Stimulated activated CD4-positive, alpha-beta T cell treated with anti-CD3 and anti-CD28 coated beads, Interleukin-2, amount 100 ng/mL, for 4 hours (primary cell): ENCODE results near the gene NOVA2.

Experiments used
- DNase-seq: peaks from one replicate; pipeline ENCODE4 v3.0.0-alpha.2; 2020; ENCODE audit warnings: low read depth

NOVA2 gene

DNA sequence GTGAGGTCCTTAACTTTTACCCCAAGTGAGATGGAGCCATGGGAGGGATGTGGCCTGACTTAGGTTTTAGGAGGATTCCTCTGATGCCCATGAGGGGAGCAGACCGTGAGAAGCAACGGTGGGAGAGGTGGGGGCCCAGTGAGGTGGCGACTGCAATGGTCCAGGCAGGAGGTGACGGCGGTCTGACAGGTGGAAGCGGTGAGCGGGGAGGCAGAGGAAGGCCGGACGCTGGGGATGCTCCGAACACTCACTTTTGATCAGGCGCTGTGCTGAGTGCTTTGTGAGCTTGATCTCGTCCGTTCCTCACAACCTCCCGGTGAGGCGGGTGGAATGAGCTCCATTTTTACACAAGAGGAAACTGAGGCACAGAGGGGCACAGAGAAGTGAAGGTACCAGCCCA is 11.6 kb downstream of the NOVA2 start:
- no peak for DNase-seq

DNA sequence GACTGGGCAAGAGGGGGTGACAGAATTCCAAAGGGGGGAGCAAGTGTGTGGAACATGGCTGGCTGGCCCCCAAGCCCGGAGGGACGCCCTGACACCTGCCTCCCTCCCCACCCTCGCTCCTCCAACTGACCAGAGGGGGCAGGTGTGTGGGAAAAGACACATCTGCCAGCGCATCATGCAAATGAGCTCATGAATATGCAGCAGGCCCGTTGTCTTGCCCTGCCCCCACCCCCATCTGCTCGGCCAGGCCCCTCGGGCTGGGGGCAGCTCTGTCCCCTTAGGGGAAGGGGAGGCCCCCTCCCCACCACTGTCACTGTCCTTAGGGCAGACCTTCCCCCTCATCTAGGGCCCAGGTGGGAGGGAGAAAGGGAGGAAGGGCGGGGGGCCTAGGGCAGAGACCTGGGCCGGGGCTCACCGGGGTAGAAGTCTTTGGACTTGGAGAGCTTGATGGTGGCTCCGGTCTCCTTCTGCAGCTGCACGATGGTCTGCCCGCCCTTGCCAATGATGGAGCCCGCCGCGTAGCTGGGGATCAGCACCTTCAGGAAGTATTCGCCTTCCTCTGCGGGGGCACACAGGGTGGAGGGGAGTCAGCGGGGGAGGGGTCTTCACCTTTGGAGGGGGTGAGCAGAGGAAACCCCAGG is 12.9 kb downstream of the NOVA2 start:
- no peak for DNase-seq

DNA sequence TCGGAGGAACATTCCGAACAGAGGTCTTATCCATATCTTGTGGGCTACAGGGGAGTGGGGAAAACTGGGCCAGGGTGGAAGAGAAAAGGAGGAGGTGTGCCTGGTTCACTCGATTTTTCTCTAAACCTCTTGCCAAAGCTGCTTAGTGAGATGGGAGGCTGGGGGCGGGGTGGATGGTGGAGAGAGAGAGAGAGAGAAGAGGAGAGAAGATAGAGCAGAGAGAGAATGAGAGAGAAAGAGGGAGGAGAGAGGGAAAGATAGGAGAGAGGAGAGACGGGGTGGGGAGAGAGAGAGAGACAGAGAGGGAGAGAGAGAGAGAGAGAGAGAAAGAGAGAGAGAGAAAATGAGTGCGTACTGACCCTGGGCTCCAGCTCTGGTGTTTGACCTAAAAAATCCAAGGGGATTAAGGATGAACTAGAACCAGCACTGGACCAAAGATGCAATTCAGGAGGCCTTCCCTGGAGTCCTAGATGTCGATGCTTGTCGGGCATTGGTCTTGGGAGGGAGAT is 14.1 kb downstream of the NOVA2 start:
- DNase-seq = no peak

DNA sequence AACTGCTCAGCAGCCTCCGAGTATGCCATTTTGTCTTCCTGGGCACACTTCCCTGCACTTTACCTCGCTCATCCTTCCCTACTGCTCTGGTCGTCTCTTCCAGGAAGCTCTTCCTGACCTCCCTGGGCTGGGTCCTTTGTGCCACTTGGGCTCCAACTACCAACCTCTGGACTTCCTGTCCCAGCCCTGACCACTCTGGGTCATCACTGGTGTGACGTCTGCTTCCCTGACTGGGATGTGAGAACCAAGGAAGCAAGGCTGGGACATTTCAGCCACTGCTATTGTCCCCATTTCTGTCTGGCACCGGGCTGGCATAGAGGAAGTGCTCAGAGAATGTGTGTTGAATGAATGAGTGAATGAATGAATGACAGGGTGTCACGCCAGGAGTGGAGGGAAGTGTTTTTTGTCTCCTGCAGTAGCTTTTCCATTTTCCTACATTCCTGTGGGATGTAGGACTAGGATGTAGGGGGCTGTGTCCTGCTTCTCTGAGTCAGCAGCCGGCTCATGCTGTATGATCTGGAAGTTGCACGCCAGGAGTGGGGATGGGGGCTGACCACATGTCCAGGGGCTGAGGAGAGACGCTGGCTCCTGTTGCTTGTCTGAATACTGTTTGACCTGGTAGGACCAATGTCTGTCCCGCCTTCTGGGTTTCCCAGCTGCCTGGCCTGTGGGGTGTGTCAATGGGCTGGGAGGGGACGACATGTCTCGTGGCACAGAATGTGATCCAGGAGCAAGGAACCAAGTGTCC is 14.7 kb downstream of the NOVA2 start:
- no peak for DNase-seq

DNA sequence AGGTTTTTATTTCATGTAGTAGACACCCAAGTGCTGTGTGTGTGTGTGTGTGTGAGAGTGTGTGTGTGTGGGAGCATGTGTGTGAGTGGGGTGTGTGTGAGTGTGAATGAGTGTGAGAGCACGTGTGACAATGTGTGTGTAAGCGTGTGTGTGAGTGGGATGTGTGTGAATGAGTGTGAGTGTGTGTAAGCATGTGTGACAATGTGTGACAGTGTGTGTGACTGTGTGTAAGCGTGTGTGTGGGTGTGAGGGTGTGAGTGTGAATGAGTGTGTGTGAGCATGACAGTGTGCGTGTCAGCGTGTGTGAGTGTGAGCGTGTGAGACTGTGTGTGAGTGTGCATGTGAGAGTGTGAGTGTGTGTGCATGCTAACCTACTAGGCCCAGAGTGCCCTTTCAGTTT is 15.3 kb downstream of the NOVA2 start:
- no peak for DNase-seq

DNA sequence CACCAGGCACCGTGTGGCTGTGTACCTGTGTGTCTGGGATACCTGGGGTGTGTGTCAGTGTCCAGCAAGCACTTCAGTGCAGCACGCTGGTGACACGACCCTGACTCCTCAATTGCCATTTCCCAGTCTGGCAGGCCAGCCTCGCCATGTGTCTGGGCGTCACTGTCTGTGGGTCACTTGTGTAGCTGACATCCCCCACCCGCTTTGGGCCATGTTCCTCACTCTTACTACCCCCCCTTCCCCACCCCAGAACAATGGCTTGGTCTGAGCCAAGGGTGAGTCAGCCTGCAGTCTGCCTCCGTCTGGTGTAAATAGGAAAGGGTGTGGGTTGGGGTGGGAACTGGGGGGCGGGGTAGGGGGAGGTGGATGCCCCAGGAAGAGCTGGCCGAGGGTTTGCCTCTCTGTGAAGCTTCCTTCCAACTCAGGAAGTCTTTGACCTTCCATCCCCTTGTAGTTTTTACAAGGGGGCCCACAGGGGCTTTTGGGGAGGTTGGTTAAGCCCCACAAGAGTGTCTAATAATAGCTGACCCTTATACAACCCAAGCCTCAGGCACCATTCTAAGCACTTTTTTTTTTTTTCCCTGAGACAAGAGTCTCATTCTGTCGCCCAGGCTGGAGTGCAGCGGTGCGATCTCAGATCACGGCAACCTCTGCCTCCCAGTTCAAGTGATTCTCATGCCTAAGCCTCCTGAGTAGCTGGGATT is 17.6 kb downstream of the NOVA2 start:
- DNase-seq = no peak

DNA sequence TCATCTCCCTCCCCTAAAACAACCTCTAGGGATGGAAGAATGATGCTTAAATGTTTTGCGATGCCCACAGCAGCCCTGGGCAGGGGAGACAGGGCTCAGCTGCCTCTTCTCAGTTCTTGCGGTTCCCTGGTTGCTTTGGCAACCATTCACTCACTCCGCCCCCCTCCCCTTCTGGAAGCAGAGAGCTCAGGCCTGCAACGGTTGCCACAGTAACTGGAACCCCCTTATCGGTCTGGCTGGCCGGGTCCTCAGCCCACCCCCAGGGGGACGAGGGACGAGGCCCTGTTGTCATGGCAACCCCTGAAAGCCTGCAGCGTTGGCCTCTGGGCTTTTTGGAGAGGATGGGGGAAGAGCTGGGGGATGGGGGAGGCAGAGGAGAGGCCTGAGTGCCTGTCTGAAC is 19.5 kb downstream of the NOVA2 start:
- DNase-seq = no peak

DNA sequence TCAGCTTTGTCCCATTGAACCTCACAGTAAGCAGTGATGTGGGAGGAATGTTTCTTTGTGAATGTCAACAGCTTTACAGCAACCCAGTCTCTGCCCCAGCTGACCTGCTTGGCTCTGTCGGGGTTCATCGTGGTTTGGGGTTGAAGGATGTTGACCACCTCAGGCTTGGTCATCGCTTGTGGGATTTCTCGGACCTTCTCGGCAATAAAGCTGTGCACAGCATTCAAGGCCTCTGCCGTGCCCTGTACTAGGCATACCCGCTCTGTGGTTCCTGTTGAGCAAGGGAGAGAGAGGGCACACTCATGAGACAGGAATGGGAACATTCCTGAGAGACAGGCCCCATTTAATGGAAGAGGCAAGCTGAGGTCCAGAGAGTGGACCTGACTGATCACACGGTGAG is 20.0 kb downstream of the NOVA2 start:
- DNase-seq = no peak

DNA sequence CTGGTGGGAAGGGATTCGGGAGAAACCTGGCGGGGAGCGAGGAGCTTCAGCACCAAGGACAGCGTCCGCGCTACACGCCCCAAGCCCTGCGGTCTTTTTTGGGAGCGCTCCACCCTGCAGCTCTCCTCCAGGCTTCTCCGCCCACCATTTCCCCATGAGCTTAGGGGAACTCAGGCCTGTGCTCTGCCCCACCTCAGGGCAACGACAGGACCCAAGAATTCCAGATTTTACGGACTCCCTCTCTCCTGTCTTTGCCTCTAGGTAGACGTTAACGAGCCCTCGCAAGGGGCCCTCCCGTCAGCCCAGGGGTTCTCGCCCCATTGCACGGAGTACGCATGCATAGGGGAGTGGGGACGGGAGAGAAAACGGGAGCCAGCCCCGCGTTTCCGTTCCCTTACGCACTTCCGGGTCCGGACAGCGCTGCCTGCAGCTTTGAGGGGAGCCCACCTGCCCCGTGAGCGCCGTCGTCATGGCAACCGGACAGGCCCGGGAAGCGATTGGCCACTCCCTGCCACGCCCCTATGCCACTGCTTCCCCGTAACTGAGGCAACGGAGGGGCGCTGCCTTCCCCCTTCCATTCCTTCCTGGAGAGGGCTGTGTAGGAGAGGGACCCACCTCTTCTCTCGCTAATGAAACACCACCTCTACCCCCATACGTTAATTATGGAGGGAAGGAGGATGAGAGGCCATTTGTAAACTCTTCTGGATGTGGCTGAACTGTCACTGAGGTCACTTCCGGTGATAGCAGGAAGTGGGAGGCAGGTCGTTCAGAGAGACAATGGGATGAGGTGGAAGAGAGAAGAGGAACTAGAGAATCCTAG is 20.8 kb downstream of the NOVA2 start:
- no peak for DNase-seq

DNA sequence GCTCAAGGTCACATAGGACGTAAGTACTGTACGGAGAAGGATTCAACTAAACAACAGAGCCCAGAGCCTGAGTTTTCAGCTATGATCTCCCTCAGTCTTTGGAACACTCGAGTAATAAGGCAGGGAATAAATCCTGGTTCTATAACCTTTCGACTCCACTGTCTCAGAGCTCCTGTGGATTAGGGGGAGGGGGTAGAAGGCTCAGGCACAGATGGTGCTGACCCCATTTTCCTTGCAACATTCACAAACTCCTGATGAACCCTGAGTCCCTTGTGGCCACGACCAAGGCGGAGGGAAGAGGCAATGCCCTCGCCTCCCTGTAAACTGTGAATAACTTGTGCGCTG is 21.4 kb downstream of the NOVA2 start:
- no peak for DNase-seq

DNA sequence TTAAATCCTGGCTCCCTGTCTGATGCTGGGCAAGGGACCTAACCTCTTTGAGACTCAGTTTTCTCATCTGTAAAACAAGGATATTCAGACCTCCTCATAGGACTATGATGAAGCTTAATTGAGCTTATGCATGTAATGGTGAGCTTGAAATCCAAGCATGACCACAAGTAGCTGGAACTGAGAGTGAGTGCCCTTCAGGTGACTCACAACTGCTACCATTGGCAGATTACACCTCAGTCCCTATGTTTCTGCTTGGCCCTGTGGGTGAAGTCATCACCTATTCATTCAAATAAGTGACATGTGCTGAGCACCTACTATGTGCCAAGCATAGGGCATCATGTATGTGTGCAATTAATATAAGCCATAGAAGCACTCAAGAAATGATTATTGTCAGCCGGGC is 25.7 kb downstream of the NOVA2 start:
- DNase-seq = no peak

DNA sequence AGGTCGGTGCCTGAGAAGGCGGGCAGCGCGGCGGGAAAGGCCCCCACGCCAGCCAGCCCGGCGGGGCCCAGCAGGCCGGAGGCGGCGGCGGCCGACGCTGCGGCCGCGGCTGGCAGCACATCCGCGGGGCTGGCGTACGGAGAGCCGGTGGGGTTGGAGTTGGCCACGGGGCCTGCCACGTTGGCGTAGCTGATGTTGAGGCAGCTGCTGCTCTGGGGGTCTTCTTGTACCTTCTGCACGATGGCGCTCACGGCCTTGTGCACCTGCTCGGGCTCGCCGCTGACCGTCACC is 33.2 kb downstream of the NOVA2 start:
- DNase-seq = no peak

DNA sequence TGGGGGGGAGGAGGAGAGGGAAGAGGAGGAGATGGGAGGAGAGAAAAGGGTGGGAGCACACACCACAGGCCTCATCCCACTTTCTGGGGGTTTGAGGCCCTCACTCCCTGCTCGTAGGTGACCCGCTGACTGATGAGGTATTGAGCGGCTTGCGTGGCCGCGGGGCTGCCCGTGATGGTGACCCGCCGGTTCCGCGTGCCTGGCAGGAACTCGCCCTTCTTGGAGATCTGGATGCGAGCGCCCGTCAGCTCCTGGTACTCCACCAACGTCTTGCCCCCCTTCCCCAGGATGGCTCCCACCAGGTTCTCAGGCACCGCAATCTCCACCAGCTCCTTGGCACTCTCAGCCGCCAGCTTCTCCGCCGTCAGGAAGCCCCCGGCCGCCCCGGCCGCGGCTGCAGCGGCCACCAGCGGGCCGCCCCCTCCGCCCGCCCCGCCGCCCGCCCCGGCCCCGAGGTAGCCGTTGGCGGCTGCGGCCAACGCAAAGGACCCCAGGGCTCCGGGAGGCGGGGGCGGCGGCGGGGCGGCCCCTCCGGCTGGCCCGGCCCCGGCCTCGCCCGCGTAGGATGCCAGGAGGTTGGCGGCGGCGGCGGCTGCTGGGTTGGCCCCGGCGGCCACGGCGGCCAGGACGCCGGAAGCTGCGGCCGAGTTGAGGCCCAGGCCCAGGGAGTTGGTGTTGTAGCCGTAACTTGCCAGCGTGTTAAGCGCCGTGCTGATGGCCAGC is 33.7 kb downstream of the NOVA2 start:
- DNase-seq = no peak

DNA sequence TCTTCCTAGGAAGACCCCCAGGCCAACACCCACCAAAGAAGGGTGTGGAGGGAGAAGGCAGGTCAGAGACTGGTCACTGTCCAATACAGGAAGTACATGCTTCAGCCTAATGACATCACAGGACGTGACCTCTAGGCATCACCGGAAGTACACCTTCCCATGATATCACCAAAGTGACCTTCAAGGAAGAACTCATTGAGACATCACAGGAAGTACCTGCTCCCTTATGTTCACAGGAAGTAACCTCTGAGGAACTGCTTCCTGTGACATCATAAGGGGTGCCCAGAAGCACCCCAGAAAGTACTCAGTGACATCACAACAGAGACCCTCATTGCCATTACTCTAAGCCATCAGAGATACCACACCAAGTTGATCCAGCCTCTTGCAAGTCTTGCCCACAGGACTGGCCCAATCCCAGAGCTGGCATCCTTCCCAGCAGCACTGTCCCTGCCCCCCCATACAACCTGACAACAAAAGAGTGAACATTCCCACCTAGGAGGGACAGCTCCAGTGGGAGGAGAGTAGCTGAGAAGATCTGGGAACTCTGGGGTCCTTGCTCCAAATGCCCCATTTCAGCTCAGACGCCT is 34.8 kb downstream of the NOVA2 start:
- no peak for DNase-seq

DNA sequence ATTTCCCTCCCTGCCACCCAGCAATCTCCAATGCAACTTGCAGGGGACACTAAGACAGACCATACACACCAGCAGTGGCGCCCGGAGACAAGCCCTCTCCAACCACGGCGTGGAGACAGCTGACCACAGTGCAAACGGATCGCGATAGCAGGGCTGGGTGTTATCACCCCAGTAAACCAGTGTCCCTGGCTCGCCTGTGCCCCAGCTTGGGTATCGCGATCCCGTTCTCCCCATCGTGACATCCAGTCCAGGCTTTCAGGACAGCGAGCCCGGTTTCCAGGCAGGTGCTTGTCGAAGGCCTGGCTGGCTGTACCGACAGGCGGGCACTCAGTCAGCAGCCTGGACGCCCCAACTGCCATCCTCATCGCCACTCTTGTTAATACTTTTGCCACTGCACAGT is 38.4 kb downstream of the NOVA2 start:
- DNase-seq = no peak

DNA sequence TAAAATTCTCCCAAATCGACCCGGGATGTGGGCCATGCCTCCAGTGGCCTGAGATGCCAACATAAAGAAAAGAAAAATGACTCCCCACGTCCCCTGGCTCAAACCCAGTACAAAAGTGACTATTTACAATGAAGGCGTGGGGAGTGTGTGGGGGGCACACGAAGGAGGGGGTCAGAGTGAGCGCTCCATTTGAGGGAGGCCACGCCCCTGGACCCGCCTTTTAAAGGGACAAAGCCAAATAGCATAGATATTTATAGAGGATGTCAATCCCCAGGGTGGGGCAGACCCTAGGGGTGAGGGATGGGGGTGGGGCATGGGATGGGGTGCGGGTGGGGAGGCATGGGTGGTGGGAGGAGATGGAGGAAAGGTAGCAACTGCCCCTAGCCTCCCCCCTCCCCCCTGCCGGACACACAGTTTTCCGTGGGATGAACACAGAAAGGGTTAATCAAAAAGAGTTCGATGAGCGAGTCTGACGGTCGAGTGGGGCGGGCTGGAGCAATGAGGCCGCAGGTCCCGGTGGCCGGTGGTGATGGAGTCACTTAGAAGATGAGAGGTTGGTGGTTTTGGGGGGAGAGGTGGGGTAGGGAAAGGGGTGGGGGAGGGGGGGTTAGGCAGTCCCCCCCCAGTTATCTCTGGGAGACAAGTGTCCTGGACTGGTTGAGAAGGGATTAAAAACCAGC is 39.0 kb downstream of the NOVA2 start:
- DNase-seq = no peak

DNA sequence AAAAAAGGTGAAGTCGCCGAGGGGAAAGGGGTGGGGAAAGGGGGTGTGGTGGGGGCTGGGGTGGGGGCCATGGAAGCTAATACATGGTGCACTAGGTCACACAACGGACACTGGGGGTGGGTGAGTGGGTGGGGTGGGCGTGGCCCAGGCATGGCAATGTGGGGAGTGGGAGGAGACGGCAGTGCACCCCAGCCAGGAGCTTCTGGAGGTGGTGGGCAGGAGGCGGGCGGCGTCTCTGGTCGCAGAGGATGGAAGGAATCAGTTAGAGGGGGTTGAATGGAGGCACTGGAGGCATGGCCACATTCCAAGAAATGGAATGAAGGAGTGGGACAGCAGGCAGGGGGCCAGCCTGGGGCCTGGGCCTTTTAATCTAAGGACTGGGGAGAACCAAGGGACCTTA is 39.9 kb downstream of the NOVA2 start:
- DNase-seq = no peak

DNA sequence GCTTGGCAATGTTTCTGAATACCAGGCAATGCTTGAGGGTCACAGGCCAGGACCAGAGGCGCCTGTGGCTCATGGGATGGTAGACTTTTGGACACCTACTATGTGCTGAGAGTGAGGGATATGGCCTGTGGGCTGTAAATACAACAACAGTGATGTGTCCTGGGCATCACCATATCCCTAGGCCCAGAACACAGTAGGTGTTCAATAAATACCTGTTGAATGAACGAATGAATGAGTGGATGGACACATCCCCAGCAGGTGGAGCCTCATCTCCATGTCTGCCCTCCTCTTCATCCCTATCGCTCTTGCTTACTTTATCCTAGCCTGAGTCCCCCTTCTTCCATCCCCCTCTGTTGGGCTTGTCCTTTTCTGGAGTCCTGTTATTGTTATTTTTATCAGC is 42.6 kb downstream of the NOVA2 start:
- DNase-seq = no peak

DNA sequence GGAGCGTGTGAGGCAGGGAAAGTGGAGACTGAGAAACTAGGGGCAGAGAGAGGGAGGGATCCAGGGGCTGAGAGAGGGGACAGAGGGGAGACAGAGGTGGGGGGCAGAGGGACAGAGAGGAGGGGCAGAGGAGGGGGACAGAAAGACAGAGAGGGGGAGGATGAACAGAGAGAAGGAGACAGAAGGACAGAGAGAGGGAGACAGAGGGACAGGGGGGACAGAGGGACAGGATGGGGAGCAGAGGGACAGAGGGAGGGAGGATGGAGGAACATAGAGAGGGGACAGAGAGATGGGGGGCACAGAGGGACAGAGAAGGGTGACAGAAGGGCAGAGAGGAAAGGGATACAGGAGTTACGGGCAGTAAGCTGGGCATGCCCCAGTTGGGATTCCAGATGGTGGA is 44.4 kb downstream of the NOVA2 start:
- DNase-seq = no peak

DNA sequence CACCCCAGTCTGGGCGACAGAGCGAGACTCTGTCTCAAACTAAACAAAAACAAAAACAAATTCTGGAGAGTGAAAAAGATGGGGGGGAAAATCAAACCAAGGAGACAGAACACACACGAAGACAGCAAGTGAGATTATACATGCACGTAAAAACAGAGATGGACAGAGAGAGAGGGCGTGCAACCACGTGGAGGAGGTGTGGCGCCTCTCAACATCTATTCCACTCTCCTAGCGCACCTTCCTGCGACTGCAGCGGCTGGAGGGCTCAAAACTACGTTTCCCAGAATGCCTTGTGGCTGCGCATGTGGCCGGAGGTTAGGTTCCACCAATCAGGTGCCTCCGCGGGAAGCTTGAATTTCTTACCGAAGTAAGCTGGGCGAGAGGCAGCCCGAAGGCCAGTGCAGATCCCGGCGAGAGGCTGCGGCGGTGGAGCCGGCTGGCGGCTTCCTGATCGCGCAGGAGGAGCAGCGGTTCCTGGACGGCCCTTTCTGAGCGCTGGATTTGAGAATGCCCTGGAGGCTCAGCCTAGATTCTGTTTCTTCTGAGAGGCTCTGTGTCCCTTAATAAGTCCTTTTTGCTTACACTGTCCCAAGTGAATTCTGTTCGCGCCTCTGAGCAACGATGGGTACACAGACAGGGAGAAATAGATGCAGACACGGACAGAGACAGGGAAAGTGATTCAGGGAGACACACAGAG is 46.0 kb downstream of the NOVA2 start:
- DNase-seq = peak; percentile 80
